SK-N-MC (cell line): ENCODE measurements around the gene OR8S1.

Source experiments
- EZH2 ChIP-seq: fragments of 200-600 bp; sonication (generic); IDR thresholded peaks from one replicate; pipeline ENCODE4 v1.6.1; 2017; ENCODE audit warnings: antibody characterized with exemption
- FOXP2 ChIP-seq: optimal IDR thresholded peaks from 2 replicates; pipeline ENCODE3; 2011; ENCODE audit warnings: mild to moderate bottlenecking, moderate library complexity; ENCODE audit not compliant: insufficient read depth; ENCODE audit errors: extremely low read length, control extremely low read depth
- POLR2AphosphoS5 ChIP-seq: IDR thresholded peaks from 2 replicates; pipeline ENCODE4 v1.6.1; 2012; ENCODE audit warnings: mild to moderate bottlenecking, low read depth, low read length, borderline replicate concordance

DNA sequence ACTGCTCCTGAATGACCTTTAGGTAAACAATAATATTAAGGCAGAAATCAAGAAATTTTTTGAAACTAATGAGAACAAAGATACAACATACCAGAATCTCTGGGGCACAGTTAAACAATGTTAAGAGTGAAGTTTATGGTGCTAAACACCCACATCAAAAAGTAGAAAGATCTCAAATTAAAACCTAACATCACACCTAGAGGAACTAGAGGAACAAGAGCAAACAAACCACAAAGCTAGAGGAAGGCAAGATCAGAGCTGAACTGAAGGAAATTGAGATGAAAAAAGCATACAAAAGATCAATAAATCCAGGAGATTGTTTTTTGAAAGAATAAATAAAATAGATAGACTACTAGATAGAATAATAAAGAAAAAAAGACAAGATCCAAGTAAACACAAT, 7.2 kb downstream of the OR8S1 start:
- TF ChIP-seq EZH2: no peak
- no peak for TF ChIP-seq POLR2AphosphoS5
- no peak for TF ChIP-seq FOXP2
